OCI-LY3 (cell line): ENCODE data around the gene COX7A2.

Experiments used
- EZH2phosphoT487 ChIP-seq: fragments of 200-600 bp; shearing (Covaris generic); IDR thresholded peaks from 2 replicates; pipeline ENCODE4 v1.6.1; 2018; ENCODE audit warnings: antibody characterized with exemption, mixed run types, low read depth
- TF ChIP-seq, protein P1 (sequence below): fragments of 200-600, 300-600 bp; sonication (generic); IDR thresholded peaks from 2 replicates; pipeline ENCODE4 v1.5.1; 2014; ENCODE audit warnings: antibody characterized with exemption, low read length, low read depth

DNA sequence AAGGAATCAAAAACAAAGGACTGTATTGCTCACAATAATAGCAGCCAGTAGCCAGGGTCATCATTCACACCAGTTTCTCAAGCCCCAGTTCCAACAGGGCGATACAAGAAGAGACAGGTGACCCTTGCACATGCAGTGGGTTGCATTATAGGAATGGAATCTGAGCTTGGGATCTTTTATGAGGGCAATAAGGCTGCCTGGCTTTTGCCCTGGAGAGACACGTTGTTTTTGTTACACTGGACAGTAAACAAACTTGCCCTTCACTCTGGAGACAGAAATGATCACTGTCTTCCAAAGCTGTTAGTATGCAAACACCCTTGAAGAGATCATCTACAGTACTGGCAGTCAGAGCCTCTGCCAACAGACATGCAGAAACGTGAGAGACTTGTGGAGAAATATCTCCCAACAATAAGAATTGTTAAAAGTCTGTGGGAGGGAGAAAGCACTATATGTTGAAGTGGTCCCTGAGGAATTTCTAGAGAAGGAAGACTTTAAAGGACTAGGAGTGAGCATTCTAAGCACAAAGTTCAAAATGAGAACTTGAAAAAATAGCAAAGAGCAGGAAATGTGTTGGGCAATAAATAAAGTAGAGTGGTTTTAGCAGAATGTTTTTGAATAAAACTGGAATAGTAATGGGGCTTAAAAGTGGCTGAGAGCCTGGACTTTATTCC lies 31.5 kb downstream of the COX7A2 start:
- TF ChIP-seq, protein P1, sequence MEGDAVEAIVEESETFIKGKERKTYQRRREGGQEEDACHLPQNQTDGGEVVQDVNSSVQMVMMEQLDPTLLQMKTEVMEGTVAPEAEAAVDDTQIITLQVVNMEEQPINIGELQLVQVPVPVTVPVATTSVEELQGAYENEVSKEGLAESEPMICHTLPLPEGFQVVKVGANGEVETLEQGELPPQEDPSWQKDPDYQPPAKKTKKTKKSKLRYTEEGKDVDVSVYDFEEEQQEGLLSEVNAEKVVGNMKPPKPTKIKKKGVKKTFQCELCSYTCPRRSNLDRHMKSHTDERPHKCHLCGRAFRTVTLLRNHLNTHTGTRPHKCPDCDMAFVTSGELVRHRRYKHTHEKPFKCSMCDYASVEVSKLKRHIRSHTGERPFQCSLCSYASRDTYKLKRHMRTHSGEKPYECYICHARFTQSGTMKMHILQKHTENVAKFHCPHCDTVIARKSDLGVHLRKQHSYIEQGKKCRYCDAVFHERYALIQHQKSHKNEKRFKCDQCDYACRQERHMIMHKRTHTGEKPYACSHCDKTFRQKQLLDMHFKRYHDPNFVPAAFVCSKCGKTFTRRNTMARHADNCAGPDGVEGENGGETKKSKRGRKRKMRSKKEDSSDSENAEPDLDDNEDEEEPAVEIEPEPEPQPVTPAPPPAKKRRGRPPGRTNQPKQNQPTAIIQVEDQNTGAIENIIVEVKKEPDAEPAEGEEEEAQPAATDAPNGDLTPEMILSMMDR: no peak
- TF ChIP-seq EZH2phosphoT487: no peak
